Hippocampal formation (tissue), 2 donors: Measurements from ENCODE around the gene BMS1.
"Not testable (repeated sequence)": the region's sequence is repeated elsewhere in the genome, so short reads cannot be mapped to it uniquely, and the experiment has no call there.

Experiments used
- DNase-seq, 2 donors: peaks; one replicate each; lab custom pipeline; 2025; lab: John Stamatoyannopoulos, UW

BMS1 gene

DNA sequence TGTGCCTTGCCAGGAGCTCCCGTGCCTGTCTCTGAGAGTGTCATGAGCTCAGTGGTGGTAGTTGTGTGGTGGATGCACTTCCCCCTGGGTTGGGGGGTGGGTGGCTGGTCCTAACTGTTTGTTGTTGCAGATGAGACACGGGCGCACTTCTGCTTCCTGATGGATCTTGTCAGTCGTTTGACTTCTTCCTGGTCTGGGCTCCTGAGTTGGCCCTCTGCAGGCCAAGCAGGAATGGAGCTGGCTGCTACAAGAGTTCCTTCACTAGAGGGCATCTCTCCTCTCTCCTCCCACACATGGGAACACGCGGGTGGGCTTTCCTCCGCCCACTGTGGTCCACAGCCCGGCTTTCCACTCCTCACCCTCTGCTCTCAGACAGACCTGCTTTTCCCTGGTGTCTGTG lies 82.0 kb downstream of the BMS1 start:
- no peak for DNase-seq

DNA sequence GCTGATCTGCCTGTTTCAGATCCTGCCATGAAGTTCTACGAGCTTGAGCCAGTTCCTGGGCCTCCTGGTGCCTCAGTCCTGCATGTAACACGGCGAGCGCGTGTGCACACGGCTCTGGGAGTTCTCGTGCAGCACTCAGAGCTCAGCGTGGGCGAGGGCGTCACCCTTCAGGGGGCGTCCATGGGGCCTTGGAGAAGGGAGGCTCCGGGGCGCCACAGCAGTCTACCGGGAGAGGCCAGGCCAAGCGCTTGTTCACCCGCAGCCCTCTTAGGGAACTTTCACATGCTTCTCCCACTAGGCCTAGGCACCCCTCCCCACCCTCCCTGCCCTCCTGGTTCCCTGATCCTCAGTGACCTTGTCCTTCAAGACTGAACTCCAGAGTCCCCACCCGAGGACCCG lies 83.1 kb downstream of the BMS1 start:
- DNase-seq, result no peak

DNA sequence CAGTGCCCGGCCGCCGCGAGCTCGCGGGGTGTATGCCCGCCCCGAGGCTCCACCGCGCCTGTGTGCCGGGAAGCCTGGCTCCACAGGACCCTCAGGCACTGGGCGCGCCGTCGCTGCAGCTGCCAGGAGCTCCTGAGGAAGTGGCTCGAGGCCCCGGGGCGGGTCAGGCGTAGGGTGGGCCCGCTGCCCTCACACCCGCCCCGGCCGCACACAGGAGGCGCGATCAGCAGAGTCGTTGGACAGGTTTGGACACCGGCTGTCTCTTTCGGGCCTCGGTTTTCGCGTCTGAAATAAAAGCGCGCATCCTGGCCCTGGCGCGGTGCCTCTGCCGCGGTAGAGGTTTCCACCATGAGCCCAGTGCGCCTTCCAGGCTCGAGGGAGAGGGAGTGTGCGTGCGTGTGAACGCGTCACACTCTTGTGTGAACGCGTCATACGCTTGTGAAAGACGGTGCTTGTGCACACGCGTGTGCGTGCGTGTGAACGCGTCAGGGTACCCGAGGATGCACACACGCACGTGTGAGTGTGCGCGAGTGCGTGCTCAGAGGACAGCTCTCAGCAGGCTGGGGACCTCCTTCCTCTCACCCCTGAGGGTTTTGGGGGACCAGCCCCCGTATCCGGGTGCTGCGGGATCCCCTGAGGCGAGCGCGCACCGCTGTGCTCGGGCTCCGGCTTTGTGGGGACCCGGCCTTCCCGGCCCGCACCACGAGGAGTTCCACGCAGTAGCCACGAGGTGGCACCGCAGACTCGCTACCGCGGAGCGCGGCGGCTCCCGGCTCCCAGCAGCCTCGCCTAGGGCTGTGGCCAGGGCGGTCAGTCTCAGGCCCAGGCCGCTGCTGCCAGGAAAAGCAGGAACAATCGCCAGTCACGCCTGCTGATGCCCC lies 83.8 kb downstream of the BMS1 start:
- peak; percentile 45 to 64 for DNase-seq

DNA sequence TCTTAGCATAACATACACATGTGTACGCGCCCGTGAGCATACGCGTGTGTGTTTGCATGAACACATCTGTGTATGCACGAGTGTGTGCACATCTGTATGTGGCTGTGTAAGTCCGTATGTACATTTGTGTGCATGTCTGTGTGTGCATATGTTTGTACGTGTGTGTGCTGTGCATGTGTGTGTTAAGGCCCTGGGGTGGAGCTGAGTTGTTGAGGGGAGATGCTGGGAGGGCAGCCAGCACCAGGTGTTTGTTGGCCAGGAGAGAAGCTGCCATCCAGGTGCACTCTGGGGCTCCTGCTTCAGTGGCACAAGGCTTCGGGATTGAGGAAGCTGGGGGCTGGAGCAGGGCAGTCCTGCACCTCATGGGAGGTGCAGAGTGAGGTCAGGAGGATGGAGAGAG lies 85.0 kb downstream of the BMS1 start:
- no peak for DNase-seq

DNA sequence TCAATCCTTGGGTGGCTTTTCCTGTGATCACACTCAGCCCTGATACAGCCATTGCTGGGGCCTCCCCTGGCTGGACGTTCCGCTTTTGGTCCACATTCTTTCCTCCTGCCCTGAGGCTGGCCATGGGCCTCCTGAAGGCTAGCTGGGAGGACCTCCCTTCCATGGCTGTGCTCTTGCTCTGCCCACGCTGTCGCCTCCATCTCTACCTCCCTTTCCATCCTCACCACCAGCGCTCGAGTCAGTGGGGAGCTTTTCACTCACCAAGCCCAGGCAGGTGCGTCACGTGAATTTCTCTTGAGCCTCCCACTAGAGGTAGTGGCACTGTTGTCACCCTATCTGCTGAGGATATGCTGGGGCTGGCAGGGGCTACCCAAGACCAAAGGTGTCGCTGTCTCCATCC lies 85.9 kb downstream of the BMS1 start:
- no peak for DNase-seq

DNA sequence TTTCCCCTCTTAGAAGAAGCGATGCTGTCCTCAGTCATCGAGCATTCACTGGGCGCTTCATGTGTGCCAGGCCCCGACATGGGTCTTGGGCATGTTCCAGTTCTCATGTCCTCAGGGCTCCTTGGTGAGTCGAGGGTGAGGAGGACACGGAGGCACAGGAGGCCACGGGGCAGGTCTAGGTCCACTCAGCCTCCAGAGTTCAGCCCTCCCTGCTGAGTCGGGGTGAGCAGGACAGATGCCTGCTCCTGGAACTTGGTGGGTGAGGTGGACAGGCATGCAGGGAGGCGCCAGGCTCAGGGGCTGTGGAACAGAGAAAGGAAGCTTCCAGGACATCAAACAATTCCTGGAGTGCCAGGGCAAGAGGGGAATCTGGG lies 87.4 kb downstream of the BMS1 start:
- no peak for DNase-seq

DNA sequence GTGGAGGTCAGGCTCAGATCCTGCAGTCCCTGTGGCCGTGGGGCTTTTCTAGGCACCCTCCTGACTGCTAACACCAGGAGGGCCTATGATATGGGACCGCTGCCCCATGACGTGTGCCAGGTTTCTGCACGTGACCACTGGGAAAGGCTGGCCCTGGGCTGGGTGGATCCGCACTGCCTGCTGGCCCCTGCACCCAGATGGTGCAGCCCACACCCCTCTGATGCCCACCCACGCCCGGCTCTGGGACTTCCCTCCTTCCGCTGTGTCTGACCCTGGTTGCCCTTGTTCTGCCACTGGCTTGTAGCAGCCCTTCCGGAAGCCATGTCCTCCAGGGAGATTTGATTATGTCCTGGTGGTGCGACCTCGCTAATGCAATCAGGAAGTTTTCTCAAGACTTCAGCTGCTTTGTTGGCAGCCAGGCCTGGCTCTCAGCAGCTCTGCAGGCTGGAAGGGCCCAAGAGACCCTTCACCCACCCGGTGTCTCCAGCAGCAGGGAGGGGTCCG lies 88.6 kb downstream of the BMS1 start:
- not testable (repeated sequence) for DNase-seq

DNA sequence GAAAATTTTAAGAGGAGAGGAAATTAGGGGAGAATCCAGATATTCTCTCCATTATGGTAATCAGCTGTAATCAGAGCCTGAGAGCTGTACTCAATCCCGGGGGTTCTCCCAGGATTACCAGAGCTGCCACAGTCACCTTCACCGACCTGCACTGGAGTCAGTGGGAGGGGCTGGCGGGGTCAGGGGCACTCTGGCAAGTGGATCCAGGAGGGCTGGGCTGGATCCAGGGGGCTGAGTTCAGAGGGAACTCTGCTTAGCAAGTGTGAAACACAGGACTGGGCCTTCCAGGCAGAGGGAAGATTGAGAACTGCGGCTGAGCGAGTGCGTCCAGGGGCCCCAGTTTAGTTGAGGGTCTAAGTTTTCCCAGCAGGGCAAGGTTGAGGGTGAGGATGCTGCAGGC lies 89.2 kb downstream of the BMS1 start:
- DNase-seq, result no peak

DNA sequence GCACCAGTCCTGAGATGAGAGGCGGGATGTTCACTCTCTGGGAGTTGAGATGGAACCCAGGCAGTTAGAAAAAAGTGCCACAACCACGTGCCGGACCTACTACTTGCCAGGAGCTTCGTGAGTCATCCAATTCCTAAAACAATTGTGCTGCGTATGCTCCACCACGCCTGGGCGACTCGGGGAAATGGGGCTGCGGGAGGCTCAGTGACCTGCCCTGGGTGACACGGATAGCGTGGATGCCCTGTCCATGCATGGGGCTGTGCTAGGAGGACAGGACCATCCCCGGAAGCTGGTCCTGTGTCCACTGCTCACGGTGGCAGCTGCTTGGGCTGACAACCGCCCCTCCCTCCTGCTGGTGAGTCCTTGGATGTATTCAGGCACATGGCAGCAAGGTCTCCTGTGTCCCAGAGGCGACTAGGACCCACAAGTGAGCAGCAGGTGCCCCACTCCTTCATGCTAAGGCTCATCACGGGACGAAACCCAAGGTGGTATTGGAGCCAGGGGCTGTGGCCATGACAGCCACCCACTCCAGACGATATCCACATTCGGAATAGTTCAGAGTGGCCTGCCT lies 90.4 kb downstream of the BMS1 start:
- DNase-seq, result no peak

DNA sequence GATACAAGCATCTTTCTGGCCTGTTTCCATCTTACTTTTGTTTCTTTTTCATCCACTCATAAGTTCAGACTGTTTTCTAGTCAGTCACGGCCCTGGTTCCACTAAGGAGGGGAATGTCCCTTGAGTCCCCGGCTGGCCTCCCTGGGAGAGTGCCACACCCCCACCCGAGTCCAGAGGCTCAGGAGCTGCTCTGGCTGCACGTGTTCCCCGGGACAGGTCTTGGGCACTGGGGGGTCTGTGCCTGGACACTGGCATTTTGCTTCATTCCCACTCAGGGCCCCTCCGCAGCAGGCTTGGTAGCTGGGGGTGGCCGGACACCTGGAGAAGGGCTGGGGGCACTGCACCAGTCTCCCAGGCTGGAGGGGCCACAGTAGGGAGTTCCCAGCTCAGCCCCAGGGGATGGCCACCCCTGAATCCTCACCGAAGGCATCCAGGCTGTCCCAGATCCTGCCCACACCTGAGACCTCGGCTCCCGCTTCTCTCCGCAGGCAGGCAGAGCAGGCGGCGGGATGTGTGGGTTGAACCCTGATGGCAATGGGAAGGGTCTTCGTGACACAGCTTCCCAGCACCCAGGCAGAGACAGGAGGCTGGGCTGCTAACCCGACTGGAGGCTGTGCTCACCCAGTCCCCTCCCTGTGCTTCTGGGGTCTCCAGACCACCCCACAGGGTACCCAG lies 92.3 kb downstream of the BMS1 start:
- no peak for DNase-seq

DNA sequence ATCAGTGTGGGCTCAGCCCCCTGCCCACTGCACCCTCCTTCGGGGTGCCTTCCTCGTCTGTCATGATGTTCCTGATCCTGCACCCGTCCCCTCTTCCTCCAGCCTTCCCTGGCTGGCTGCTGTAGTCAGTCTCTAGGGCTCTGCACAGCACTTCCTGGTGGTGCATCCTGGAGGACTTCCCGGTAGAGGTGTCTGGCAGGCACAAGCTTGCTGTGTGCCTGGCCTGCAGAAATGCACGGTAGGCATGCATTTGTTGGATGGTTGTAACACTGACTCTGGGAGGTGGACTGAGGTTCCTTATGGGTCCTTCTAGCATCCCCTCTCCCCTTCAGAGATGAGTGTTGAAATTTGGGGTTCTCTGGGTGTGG lies 92.8 kb downstream of the BMS1 start:
- no peak for DNase-seq

DNA sequence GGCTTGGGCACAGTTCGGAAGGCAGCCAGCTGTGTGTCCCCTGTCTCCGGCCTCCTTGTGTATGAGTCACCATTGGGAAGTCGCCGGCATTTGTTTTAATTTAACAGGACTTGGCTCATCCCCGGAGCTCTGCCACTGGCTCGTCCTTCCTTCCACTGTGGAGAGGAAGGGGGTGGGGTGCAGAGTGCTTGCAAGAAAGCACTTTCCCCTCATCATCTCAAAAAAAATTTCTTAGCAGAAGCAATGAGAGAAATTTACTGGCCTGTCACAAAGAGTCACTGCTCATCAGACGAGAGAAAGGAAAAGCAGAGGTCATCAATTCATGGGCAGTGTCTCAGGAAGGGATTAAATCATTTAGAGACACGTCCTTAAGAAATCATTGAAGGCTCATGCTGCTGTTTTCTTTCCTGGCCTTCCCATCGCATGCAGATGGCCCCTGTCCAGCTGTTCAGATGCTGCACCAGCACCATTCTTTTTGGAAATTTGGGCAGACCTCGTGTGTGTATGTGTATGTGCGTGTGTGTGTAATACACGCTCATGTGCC lies 93.3 kb downstream of the BMS1 start:
- no peak for DNase-seq

DNA sequence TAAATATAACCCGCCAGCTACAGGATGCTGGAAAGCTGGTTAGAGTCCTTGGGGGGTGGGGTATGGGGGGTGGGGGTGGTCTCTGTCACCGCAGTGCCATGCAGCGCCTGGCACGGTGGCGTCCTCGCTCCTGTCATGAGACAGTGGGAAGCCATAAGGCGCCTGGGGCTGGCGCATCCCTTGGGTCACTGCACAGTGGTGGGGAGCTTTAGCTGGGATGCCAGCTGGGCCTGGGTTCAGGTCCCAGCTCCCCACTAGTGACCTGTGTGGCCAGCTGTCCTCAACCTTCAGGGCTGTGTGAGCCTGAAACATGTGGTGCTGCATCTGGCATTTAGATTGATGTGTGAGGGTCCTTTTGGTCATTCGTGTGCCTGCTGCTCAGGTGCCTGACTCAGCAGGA lies 93.9 kb downstream of the BMS1 start:
- DNase-seq, result no peak

DNA sequence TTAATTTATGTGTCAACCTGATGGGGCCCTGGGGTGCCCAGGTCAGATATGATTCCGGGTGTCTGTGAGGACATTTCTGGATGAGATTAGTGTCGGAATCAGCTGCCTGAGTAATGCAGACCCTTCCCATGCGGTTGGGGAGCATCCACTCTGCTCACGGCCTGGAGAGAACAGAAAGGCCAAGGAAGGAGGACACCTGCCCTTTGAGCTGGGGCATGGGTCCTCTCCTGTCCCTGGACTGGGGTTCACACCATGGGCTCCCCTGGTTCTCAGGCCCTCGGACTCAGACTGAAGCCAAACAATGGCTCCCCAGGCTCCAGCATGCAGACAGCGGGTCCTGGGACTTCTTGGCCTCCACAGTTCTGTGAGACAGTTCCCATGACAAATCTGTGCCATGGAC lies 94.3 kb downstream of the BMS1 start:
- no peak for DNase-seq

DNA sequence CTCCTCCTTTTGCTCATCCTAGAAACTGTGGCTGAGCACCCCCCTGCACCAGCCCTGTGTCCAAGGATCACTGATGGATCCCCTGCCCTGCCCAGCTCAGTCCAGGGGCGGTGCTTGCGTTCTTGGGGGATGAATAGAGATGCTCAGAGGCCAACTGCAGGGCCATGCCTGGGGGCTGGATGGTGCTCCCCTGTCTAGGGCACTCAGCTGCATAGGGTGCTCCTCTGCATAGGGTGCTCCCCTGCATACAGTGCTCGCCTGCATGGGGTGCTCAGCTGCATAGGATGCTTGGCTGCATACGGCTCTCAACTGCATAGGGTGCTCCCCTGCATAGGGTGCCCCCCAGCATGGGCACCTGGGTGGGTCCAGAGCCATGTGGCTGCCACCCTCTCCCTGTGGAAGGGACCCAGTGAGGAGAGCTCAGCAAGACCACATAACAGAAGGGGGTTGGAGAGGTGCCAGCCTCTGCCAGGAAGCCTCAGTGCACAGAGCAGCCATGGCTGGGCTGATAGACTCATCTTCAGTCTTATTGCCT lies 95.0 kb downstream of the BMS1 start:
- DNase-seq, result no peak

DNA sequence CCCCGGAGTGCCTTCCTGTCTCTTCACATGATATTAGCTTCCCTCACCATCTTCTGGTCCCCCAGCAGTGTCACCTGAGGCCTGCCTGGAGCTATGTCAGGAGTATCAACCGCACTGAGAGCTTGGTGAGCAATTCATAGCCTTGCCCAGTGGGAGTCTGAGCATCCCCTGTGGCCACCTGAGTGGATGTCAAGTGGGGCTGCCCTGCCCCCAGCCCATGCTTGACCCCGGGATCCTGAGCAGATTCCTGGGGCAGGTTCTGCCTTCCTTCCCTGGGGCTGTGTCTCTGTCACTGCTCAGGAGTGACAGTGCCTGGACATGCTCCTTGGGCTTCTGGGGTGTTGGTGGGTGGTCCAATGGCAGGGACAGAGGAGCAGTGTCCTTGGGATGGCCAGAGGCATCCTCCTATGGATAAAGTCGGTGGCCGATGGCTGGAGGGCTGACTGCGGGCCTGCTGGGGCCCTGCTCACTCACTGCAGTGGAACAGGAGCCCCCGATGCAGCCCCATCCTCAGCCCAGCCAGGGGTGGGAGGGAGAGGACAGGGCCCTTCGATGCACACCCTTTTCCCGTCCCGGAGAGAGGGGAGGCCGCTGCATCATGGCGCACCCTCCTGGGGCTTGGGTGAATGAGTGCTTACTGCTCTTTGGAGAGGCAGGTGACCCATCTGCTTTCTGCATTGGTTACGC lies 95.7 kb downstream of the BMS1 start:
- DNase-seq, result no peak

DNA sequence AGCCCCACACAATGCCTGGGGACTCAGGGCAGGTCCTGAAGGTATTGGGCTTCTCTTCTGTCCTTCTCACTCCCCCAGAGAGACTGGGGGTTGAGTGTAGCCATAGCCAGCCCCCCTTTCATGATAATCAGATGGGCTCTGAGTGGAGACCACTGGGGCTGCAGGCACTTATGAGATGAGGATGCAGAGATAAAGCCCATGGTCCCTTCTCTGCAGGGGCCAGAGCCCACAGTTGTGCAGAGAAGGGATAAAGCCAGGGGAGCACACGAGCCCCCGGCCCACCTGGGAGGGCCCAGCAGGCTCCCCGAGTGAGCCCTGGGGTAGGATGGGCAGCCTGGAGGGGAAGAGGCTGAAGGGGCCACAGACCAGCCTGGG lies 96.2 kb downstream of the BMS1 start:
- no peak for DNase-seq

DNA sequence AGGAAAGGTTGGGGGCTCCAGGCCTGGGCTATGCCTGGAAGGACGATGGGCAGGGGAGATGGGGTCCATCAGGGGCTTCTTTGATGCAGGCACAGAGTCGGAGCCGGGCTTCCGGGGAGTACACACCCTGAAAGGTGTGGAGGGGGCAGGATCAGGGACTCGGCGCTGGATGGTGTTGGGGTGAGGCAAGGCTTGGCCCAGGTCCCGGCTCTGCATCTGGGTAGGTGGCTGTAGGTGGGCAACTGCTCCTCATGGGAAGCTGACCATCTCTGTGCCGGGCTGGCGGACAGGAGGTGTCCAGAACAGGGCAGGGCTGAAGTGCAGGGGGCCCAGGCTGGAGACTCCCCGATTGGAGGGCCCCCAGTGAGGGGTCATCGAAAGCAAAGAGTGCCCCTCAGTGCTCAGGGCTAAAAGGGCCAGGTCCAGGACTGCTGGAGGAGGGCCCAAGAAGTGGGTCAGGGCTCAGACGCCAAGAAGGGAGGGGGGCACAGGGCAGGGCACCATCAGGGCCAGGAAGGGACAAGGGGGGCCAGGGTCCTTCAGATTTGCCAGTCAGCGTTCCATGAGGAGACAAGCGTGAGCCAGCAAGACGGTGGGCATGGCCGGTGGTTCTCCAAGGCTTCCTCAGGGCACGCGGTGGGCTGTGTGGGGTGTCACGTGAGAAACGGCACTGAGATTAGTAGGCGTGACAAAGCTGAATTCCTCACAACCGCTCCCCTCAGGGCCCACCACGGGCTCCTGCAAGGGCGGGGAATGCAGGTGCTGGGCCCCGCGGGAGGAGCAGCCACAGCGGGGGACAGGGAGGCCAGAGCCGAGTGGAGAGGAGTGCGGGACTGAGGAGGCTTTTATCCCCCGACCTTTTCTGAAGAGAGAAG lies 97.0 kb downstream of the BMS1 start:
- no peak for DNase-seq

DNA sequence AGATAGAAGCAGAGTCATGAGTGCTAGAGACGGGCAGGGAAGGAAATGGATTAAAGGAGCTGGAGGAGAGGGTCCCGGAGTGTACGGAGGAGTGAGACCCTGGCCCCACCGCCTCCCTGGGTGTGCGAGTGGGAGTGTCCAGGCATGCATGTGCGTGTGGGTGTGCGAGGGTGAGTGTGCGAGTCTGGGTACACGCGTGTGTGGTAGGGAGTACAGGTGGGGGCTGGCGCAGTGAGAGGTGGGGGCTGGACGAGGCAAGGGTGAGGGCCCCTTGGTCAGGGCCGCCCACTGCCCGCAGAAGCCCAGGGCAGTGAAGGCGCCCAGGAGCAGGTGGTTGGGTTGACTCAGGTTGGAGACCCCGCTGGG lies 97.6 kb downstream of the BMS1 start:
- no peak for DNase-seq

DNA sequence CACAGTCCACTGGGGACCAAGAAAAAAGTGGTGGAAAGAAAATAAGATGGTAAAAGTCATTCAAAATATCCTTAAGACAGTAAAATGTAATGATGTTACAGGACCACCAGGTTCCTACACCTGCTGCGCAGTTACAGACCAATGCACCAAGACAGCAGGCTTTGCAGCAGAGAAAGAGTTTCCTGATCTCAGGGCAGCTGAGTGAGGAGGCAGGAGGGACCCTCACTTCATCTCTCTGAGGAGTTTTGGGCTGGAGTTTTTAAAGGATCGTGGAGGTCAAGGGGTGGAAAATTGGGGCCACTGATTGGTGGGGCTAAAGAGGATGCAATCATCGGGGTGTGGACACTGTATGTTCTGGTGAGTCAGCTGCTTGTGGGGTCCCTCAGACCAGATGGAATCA lies 100.0 kb downstream of the BMS1 start:
- no peak for DNase-seq
